NCI-H2029 (cell line): ENCODE data around the gene ASF1A.

Experiments
- DNase-seq: peaks from one replicate; lab custom pipeline; 2025; lab: John Stamatoyannopoulos, UW

The ASF1A gene

GRCh38 chr6:118913161-118913560 lies 19.2 kb downstream of the ASF1A start:
- DNase-seq: no peak

GRCh38 chr6:118914598-118914997 lies 20.6 kb downstream of the ASF1A start:
- DNase-seq: no peak

DNA sequence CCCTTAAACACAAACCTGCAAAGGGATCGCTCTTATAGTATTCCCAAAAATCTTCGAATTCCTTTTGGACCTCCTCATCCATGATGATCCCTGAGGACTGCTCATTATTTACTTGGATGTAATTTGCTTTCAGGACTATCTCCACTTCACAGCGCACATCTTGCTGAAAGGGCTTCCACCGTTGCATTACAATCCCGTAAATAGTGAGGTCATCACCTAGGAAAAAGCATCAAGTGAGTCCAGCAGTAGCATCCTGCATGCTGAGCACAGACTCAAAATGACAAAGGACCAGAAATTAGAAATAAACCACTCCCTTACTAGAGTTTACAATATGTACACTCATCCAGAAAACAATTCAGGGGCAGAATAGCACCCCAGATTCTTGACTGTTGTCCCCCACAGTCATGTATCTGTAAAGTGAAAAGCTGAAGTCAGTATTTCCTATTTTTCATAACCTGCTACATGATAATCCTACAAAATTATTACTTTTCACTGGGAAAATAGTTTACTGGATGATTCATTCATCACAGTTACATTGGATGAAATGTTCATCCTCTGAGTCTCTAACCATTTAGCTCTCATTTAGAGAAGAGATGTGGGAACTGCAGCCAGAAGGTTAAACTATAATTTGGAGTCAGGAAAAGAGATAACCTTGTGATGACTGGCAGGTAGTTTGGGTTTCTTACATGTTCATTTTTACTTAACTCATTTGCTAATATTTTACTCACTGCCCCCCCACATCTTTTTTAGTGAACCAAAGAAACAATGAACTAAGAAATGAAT lies 23.8 kb downstream of the ASF1A start:
- DNase-seq: no peak

DNA sequence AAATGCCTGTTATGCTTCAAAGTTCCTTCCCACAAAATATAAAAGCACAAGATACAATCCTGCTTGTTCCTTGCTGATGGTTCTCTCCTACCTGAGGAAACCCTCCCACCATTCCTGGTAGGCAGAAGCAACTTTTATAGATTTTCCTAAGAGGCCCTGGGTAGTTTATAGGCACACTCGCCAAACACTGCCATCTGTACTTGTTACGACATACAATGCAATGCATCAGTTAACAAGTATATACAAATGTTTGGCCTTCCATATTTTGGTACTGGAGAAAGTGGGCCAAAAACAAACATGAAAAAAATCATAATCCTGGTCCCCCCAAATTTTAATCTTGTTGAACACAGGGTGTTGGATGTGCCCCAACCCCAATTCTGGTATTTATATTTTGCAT lies 24.4 kb downstream of the ASF1A start:
- DNase-seq: no peak

- no peak for DNase-seq
Observed at GRCh38 chr6:118921084-118921483, 27.1 kb downstream of the ASF1A start.

DNA sequence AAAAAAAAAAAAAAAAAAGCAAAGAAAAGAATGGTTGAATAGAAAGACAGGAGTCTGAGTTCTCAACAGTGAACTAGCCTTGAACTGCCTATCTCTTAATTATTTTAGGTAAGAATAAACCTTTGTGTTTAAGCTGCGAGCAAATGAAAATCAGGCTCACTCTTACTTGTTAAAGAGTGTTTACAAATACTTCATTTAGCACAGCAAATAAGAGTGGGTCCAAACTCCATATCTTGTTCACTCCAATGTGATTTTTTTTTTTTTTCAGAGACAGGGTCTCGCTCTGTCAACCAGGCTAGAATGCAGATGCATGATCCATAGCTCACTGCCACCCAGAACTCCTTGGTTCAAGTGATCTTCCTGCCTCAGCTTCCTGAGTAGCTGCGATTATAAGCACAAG lies 29.1 kb downstream of the ASF1A start:
- DNase-seq: no peak

GRCh38 chr6:118930680-118931079 lies 36.7 kb downstream of the ASF1A start:
- DNase-seq: no peak

DNA sequence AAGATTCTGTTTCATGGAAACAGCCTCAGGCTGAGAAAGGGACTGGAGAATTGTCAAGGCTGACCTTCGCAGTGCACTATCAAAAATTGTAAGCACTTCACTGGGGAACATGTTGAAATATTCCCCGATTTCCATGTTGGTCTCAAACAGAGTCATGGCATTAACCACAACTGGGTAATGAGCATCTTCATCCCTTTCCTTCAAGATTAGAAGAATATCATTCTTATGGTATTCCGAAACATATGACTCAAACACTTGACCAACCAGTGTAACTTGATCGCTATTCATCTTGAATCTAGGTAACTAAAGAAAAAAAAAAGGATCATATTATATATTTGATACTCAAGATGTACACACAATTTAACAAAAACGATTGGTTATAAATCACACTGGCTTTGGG lies 37.5 kb downstream of the ASF1A start:
- no peak for DNase-seq

DNA sequence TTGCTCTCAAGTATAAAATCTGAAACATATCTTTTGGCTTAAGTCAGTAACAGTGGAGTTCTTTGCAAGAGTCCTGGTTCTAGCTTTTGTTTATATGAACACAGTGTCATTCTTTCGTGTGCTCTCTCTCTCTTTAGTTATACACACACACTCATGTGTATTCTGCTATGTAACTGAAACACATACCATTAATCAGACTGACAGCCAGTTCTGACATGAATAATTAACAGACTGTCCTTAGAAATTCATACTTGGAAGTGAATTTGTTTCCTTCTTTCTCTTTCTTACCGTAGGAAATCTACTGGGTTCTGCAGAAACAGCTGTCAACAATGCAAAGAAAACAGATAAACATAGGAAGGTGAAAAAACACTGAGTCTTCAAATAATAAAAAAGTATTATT lies 38.5 kb downstream of the ASF1A start:
- DNase-seq: no peak

DNA sequence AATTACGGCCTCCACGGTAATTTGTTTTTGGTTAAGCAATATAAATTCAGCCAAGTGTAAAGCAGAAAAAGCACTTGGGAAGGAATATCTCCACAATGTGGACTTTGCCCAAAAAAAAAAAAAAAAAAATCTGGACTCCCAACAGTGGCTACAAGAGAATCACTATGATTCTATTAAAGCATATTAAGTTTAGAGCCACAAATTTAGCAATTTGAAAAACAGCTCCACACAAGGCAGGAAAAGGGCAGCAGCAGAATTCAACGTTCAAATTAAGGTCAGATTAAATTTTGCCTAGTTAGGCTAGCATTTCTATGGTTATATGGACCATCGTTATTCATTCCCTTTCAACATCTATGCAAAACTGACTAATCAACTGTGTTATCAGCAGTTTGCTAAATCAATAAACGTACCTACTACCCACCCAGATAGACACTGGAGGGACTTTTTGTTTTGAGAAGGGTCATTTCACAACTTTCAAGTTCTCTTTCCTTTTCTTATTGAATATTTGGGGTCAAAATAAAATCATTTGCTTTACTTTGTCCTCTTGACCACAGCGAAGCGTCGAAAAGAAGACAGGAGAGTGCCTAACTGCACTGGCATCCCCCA lies 40.0 kb downstream of the ASF1A start:
- no peak for DNase-seq

DNA sequence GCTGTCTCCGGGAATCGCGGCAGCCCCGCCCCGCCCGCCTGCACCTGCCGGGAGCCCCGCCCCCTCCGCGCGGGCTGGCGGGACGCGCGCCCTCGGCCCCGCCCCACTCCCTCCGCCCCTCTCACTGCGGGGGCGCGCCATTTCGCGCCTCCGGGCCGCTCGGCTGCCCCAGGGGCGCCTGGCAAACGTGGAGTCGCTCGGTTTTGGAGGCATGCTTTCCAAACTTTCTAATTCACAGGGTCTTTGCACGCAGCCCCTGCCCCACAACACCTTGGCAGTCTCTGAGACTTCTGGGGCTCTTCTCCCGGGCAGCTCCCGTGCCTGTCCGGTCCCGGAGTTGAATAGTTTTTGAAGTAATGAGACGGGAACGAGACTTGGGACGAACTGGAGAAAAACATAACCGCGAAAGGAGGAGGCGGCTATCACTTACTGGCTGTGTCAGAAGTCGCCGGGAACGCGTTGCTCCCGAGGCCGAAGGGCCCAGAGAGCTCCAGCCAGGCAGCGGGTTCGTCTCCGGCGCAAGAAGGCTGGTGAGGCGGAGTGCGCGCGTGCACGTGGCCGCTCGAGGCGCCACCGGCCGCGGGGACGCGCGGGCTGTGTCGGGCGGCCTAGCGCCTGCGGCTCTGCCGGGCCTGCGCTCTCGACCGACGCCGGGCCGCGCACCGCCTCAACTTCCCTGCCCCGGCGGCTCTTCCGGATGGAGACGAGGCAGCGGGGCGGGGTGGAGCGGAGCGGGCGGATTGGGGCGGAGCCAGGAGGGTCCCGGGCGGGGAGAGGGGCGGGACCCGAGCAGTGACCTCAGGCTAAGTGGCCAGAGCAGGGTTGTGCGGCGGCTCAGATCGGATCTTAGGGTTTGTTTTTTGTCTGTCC lies 40.7 kb downstream of the ASF1A start, which contains the start of gene MCM9:
Gene MCM9 (minus strand): TSS at position 699 of the 870 bp plus-strand sequence. CDS start 3,436 bp downstream, outside the sequence.
- DNase-seq: peak; percentile 97

DNA sequence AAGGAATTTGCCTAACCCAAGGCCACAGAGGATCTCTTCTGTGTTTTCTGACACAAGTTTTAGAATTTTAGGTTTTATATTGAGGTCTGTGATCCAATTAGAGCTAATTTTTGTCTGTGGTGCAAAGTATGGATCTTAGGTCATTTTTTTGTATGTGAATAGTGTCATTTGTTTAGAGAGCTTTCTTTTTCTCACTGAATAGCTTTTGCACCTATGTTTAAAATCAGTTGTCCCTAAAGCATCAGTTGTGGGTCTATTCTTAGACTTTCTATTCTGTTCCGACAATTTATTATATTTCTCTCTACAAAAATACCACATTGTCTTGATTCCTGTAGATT lies 41.3 kb downstream of the ASF1A start:
- no peak for DNase-seq

DNA sequence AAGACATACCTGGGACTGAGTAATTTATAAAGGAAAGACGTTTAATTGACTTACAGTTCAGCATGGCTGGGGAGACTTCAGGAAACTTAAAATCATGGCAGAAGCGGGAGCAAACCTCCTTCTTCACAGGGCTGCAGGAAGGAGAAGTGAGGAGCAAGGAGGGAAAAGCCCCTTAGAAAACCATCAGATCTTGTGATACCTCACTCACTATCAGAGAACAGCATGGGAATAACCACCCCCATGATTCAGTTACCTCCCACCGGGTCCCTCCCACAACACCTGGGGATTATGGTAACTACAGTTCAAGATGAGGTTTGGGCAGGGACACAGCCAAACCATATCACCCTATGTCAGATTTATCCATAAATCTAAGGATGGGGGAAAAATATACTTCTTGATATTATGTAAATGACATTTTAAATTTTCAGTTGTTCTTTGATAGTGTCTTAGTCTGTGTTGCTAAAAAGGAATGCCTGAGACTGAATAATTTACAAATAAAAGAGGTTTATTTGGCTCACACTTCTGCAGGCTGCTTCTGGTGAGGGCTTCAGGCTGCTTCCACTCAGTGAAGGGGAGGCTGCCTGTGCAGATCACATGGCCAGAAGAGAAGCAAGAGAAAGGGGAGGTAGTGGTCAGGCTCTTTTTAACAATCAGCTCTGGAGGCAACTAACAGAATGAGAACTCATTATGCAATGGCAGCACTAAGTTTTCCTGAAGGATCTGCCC lies 42.2 kb downstream of the ASF1A start:
- no peak for DNase-seq

GRCh38 chr6:118939683-118940082 lies 45.7 kb downstream of the ASF1A start:
- no peak for DNase-seq

- peak; percentile 71 for DNase-seq
Observed at GRCh38 chr6:118940770-118941169, 46.8 kb downstream of the ASF1A start.

- DNase-seq: no peak
Observed at GRCh38 chr6:118945217-118945616, 51.3 kb downstream of the ASF1A start.

DNA sequence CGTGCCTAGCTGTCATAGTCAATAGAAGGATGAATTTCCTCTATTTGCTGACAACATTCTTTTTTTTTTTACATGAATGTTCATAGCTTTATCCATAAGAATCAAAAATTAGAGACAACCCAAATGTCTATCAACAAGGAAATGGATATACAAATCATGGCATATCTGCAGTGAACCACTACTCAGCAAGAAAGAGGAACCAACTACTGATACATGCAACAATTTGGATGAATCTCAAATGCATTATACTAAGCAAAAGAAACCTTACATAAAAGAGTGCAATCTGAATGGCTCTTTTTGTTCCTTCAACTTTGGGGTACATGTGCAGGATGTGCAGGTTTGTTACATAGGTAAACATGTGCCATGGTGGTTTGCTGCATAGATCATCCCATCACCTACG lies 58.7 kb downstream of the ASF1A start:
- no peak for DNase-seq

DNA sequence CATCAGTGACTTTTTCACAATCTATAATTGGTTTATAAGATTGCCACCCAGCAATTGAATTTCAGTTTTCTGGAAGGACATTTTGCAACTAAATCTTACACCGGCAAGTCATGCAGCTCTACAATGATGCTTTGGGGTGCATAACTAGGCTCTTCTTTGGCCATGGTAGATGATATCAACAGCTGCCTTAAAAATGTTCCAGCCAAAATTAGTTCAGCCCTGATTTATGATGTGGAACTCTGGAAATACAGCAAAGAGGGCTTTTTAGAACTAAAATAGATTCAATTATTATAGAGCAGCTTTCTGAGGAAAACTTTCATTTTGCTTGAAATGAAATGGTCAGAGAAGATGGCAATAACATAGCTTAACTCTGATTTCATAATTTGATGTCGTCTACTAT lies 59.4 kb downstream of the ASF1A start:
- DNase-seq: no peak
